ENCODE results near the gene PAH. TPM values are rescaled to one million over a fixed set of nuclear protein-coding genes. Genes with fewer than 3 reads are reported as not detected.
A peak's percentile ranks its signal among the peaks of the same experiment; 100 is the strongest.

The PAH gene
- total RNA-seq, 2 donors from 2014 or later = 7.3 to 39.6 TPM

- Histone ChIP-seq H3K9me3 (no peaks in the 10 kb centered on the region), H3K27me3 (peaks cover 0 to 20% of the 10 kb centered on the region in 2 donors), H3K4me3 (no peak overlapping the region), H3K4me1 (peaks cover 31% of the 10 kb centered on the region), H3K27ac (no peak overlapping the region), H3K36me3 (replicated peaks in 1 of 2; ENCODE audit: insufficient read depth in 1 of 2, low read depth in 2 of 2) (no peaks in the 10 kb centered on the region)
- intact Hi-C loops (cut with DNase I) = no loop called here
- no peak for ATAC-seq
- TF ChIP-seq POLR2A (IDR thresholded peaks at IDR 0.05) (no peak), CTCF (IDR thresholded peaks at IDR 0.05) (no peak)
- no peak for DNase-seq
- WGBS, 2 donors = 2 to 6% methylated on average over 14 to 19 of the region's 19 CpGs
Measured at GRCh38 chr12:102956738-102957327, 39.8 kb upstream of the PAH start.

GRCh38 chr12:102955926-102956737 is 39.1 kb upstream of the PAH start:
- Histone ChIP-seq H3K27ac (no peak overlapping the region), H3K36me3 (replicated peaks in 1 of 2; ENCODE audit: insufficient read depth in 1 of 2, low read depth in 2 of 2) (no peaks in the 10 kb centered on the region), H3K27me3 (peaks cover 0 to 16% of the 10 kb centered on the region in 2 donors), H3K4me3 (no peak overlapping the region), H3K4me1 (peaks cover 28% of the 10 kb centered on the region), H3K9me3 (no peaks in the 10 kb centered on the region)
- intact Hi-C loops (cut with DNase I) = no loop called here
- peak in 1 of 4 donors; percentile 29 for DNase-seq
- TF ChIP-seq POLR2A (IDR thresholded peaks at IDR 0.05) (no peak), CTCF (IDR thresholded peaks at IDR 0.05) (no peak)
- 4 to 12% methylated on average over 13 to 50 of the region's 50 CpGs for WGBS, 2 donors
- ATAC-seq = peak; percentile 51

GRCh38 chr12:102954134-102954533 is 37.1 kb upstream of the PAH start:
- TF ChIP-seq CTCF (IDR thresholded peaks at IDR 0.05) (no peak), POLR2A (IDR thresholded peaks at IDR 0.05) (no peak)
- intact Hi-C loops (cut with DNase I) = loop anchor here (5.0 kb wide), 1 partner anchor 593 kb away; no protein-coding TSS in a partner anchor
- WGBS, 2 donors = 13 to 20% methylated on average over 1 of the region's 1 CpG

GRCh38 chr12:102953221-102953620 is 36.2 kb upstream of the PAH start:
- DNase-seq (no peak), ATAC-seq (no peak)
- TF ChIP-seq CTCF (IDR thresholded peaks at IDR 0.05) = no peak
- TF ChIP-seq POLR2A (IDR thresholded peaks at IDR 0.05) = no peak
- Histone ChIP-seq H3K4me3 (no peak overlapping the region), H3K27me3 (peaks cover 0 to 11% of the 10 kb centered on the region in 2 donors), H3K9me3 (no peaks in the 10 kb centered on the region), H3K27ac (no peak overlapping the region), H3K4me1 (peaks cover 22% of the 10 kb centered on the region), H3K36me3 (replicated peaks in 1 of 2; ENCODE audit: insufficient read depth in 1 of 2, low read depth in 2 of 2) (no peaks in the 10 kb centered on the region)
- intact Hi-C loops (cut with DNase I) = loop anchor here (5.0 kb wide), 1 partner anchor 594 kb away; no protein-coding TSS in a partner anchor

More at GRCh38 chr12:102954134-102954533, 37.1 kb upstream of the PAH start:
- Histone ChIP-seq H3K27me3 (peaks cover 0 to 11% of the 10 kb centered on the region in 2 donors), H3K9me3 (no peaks in the 10 kb centered on the region), H3K36me3 (replicated peaks in 1 of 2; ENCODE audit: insufficient read depth in 1 of 2, low read depth in 2 of 2) (no peaks in the 10 kb centered on the region), H3K4me3 (no peak overlapping the region), H3K27ac (no peak overlapping the region), H3K4me1 (peaks cover 28% of the 10 kb centered on the region)
- DNase-seq = no peak
- ATAC-seq = no peak

All from body of pancreas (tissue), 4 donors.